HG03575 (cell line): ENCODE results near the gene CD52.
"Not testable (repeated sequence)": the region's sequence is repeated elsewhere in the genome, so short reads cannot be mapped to it uniquely, and the experiment has no call there.

ENCODE experiments used
- ATAC-seq: cut with Tn5 transposase; IDR thresholded peaks from one replicate; pipeline ENCODE4 v1.9.1; 2021; ENCODE audit not compliant: unreplicated experiment, insufficient number of reproducible peaks, low FRiP score; ENCODE audit errors: extremely low read depth

Gene CD52

GRCh38 chr1:26322042-26322331 lies 4.2 kb downstream of the CD52 start:
- ATAC-seq = no peak

- ATAC-seq = no peak
These were observed 5.6 kb downstream of the CD52 start for GRCh38 chr1:26323382-26323781.

- ATAC-seq = no peak
These were observed 6.8 kb downstream of the CD52 start for GRCh38 chr1:26324550-26324949.

- ATAC-seq = no peak
These were observed 10.2 kb downstream of the CD52 start for GRCh38 chr1:26327956-26328362.

- ATAC-seq = no peak
These were observed 10.8 kb downstream of the CD52 start for GRCh38 chr1:26328597-26328996.

GRCh38 chr1:26329380-26329779 lies 11.6 kb downstream of the CD52 start:
- ATAC-seq = not testable (repeated sequence)

- ATAC-seq = no peak
These were observed 12.5 kb downstream of the CD52 start for GRCh38 chr1:26330276-26330675.

GRCh38 chr1:26333312-26333711 lies 15.6 kb downstream of the CD52 start:
- not testable (repeated sequence) for ATAC-seq

GRCh38 chr1:26335774-26336476 lies 18.2 kb downstream of the CD52 start:
- no peak for ATAC-seq

- no peak for ATAC-seq
These were observed 18.9 kb downstream of the CD52 start for GRCh38 chr1:26336477-26337205.

- no peak for ATAC-seq
These were observed 19.4 kb downstream of the CD52 start for GRCh38 chr1:26337206-26337535.

- no peak for ATAC-seq
These were observed 19.9 kb downstream of the CD52 start for GRCh38 chr1:26337625-26338024.

- no peak for ATAC-seq
These were observed 20.9 kb downstream of the CD52 start for GRCh38 chr1:26338670-26339069.

- no peak for ATAC-seq
These were observed 22.3 kb downstream of the CD52 start for GRCh38 chr1:26340047-26340481.

GRCh38 chr1:26344147-26344920 lies 26.6 kb downstream of the CD52 start:
- ATAC-seq = no peak

- no peak for ATAC-seq
These were observed 28.0 kb downstream of the CD52 start for GRCh38 chr1:26345718-26346117.

GRCh38 chr1:26346274-26347033 lies 28.7 kb downstream of the CD52 start:
- ATAC-seq = no peak

GRCh38 chr1:26349188-26349876 lies 31.6 kb downstream of the CD52 start:
- no peak for ATAC-seq

GRCh38 chr1:26349877-26350244 lies 32.1 kb downstream of the CD52 start:
- ATAC-seq = no peak
